HG03097 (cell line): ENCODE measurements around the gene TEX13B.
"Not testable (repeated sequence)": the region's sequence is repeated elsewhere in the genome, so short reads cannot be mapped to it uniquely, and the experiment has no call there.

Experiments used
- ATAC-seq: cut with Tn5 transposase; IDR thresholded peaks from one replicate; pipeline ENCODE4 v1.9.1; 2021; ENCODE audit not compliant: unreplicated experiment, low FRiP score

TEX13B gene

GRCh38 chrX:107982356-107982755 lies at the start of gene TEX13B:
Gene TEX13B (minus strand): TSS chrX:107982370. CDS start chrX:107982127, 243 bp downstream.
- no peak for ATAC-seq

- no peak for ATAC-seq
Observed at GRCh38 chrX:108029928-108030711, 48.0 kb upstream of the TEX13B start.

- no peak for ATAC-seq
Observed at GRCh38 chrX:108028854-108029253, 46.7 kb upstream of the TEX13B start.

- no peak for ATAC-seq
Observed at GRCh38 chrX:108025954-108026600, 43.9 kb upstream of the TEX13B start.

- no peak for ATAC-seq
Observed at GRCh38 chrX:108025376-108025775, 43.2 kb upstream of the TEX13B start.

GRCh38 chrX:108022491-108023089 lies 40.4 kb upstream of the TEX13B start:
- no peak for ATAC-seq

GRCh38 chrX:108020631-108021030 lies 38.5 kb upstream of the TEX13B start:
- no peak for ATAC-seq

- no peak for ATAC-seq
Observed at GRCh38 chrX:108019382-108019875, 37.3 kb upstream of the TEX13B start.

GRCh38 chrX:108018656-108019381 lies 36.6 kb upstream of the TEX13B start:
- ATAC-seq = no peak

GRCh38 chrX:108001218-108001814 lies 19.1 kb upstream of the TEX13B start:
- ATAC-seq = peak; percentile 73

- no peak for ATAC-seq
Observed at GRCh38 chrX:108000751-108001150, 18.6 kb upstream of the TEX13B start.

- no peak for ATAC-seq
Observed at GRCh38 chrX:107996124-107996523, 14.0 kb upstream of the TEX13B start.

GRCh38 chrX:107985033-107985432 lies 2.9 kb upstream of the TEX13B start:
- no peak for ATAC-seq

- no peak for ATAC-seq
Observed at GRCh38 chrX:107979534-107979933, 2.6 kb downstream of the TEX13B start.

- ATAC-seq = no peak
Observed at GRCh38 chrX:107978707-107979307, 3.4 kb downstream of the TEX13B start.

GRCh38 chrX:107978071-107978470 lies 4.1 kb downstream of the TEX13B start:
- no peak for ATAC-seq

- ATAC-seq = no peak
Observed at GRCh38 chrX:107971636-107972035, 10.5 kb downstream of the TEX13B start.

- ATAC-seq = no peak
Observed at GRCh38 chrX:107970073-107970472, 12.1 kb downstream of the TEX13B start.

- ATAC-seq = peak; percentile 99
Observed at GRCh38 chrX:107968623-107969022, 13.5 kb downstream of the TEX13B start.

- not testable (repeated sequence) for ATAC-seq
Observed at GRCh38 chrX:107955337-107955736, 26.8 kb downstream of the TEX13B start.
